Liver (tissue), 9 donors: ENCODE results near the gene DPM1. TPM values are rescaled to one million over a fixed set of nuclear protein-coding genes. Genes with fewer than 3 reads are reported as not detected.

Source experiments
- DNase-seq: peaks from one replicate; pipeline ENCODE4 v3.0.0-alpha.2; 2017; ENCODE audit warnings: low spot score
- H3K27ac ChIP-seq, 2 donors: one replicate each; pipeline ENCODE4 v1.7.0; 2013; ENCODE audit warnings: inconsistent platforms in 2 of 2, low read length in 2 of 2, control low read depth in 1 of 2, low read depth in 1 of 2, mild to moderate bottlenecking in 1 of 2
- H3K27me3 ChIP-seq, 4 donors: one replicate each; pipeline versions ENCODE4 v1.6.1 to v1.7.0; 2013; ENCODE audit warnings: low read length in 3 of 4, inconsistent platforms in 1 of 4, mild to moderate bottlenecking in 1 of 4, moderate library complexity in 1 of 4; ENCODE audit not compliant: control insufficient read depth in 4 of 4, insufficient read depth in 4 of 4
- H3K36me3 ChIP-seq, 4 donors: one replicate each; pipeline versions ENCODE4 v1.6.1 to v1.7.0; 2013; ENCODE audit warnings: low read length in 3 of 4, mild to moderate bottlenecking in 3 of 4, low read depth in 1 of 4, moderate library complexity in 1 of 4; ENCODE audit not compliant: control insufficient read depth in 4 of 4, insufficient read depth in 3 of 4
- H3K4me1 ChIP-seq, 4 donors: one replicate each; pipeline versions ENCODE4 v1.6.1 to v1.7.0; 2013; ENCODE audit warnings: low read length in 3 of 4, mild to moderate bottlenecking in 3 of 4, moderate library complexity in 1 of 4; ENCODE audit not compliant: control insufficient read depth in 4 of 4, insufficient read depth in 4 of 4
- H3K4me3 ChIP-seq, 3 donors: one replicate each; pipeline versions ENCODE4 v1.6.1 to v1.7.0; 2013; ENCODE audit warnings: low read length in 3 of 3, control low read depth in 1 of 3, low read depth in 1 of 3, mild to moderate bottlenecking in 1 of 3
- H3K9ac ChIP-seq, 2 donors: one replicate each; pipeline ENCODE4 v1.7.0; 2013; ENCODE audit warnings: low read length in 2 of 2, mild to moderate bottlenecking in 2 of 2, moderate library complexity in 2 of 2, control low read depth in 1 of 2, low read depth in 1 of 2
- H3K9me3 ChIP-seq, 4 donors: one replicate each; pipeline versions ENCODE4 v1.6.1 to v1.7.0; 2013; ENCODE audit warnings: low read length in 3 of 4; ENCODE audit not compliant: control insufficient read depth in 4 of 4
- ATF3 ChIP-seq: IDR thresholded peaks from 2 replicates; pipeline ENCODE4 v1.6.1; 2016; ENCODE audit warnings: antibody characterized with exemption
- CTCF ChIP-seq: fragments of 150-350 bp; IDR thresholded peaks from 2 replicates; pipeline ENCODE4 v1.5.1; 2017; ENCODE audit warnings: improper control_type of control experiment, low read depth, low read length; ENCODE audit not compliant: missing input control
- EGR1 ChIP-seq, 2 donors: IDR thresholded peaks; 2 replicates each; pipeline ENCODE4 v1.6.1; 2016 to 2018; ENCODE audit warnings: antibody characterized with exemption in 2 of 2, low read depth in 2 of 2
- FOXA1 ChIP-seq: IDR thresholded peaks from 2 replicates; pipeline ENCODE4 v1.6.1; 2016; ENCODE audit warnings: antibody characterized with exemption
- FOXA2 ChIP-seq: IDR thresholded peaks from 2 replicates; pipeline ENCODE4 v1.6.1; 2016; ENCODE audit warnings: antibody characterized with exemption
- GABPA ChIP-seq, 2 donors: IDR thresholded peaks in 1 of 2; conservative IDR thresholded peaks in 1 of 2; 2 replicates each; pipeline ENCODE4 v1.6.1; 2016; ENCODE audit warnings: antibody characterized with exemption in 2 of 2, mild to moderate bottlenecking in 1 of 2, moderate library complexity in 1 of 2
- HNF4A ChIP-seq, 2 donors: conservative IDR thresholded peaks; 2 replicates each; pipeline ENCODE4 v1.6.1; 2016; ENCODE audit warnings: antibody characterized with exemption in 2 of 2, mild to moderate bottlenecking in 2 of 2
- HNF4G ChIP-seq: IDR thresholded peaks from 2 replicates; pipeline ENCODE4 v1.6.1; 2016; ENCODE audit warnings: antibody characterized with exemption
- JUND ChIP-seq, 2 donors: IDR thresholded peaks; 2 replicates each; pipeline ENCODE4 v1.6.1; 2016; ENCODE audit warnings: antibody characterized with exemption in 2 of 2
- NR2F2 ChIP-seq: IDR thresholded peaks from 2 replicates; pipeline ENCODE4 v1.6.1; 2016; ENCODE audit warnings: antibody characterized with exemption
- RAD21 ChIP-seq, 2 donors: IDR thresholded peaks; 2 replicates each; pipeline ENCODE4 v1.6.1; 2016; ENCODE audit warnings: antibody characterized with exemption in 2 of 2, mild to moderate bottlenecking in 2 of 2
- REST ChIP-seq: IDR thresholded peaks from 2 replicates; pipeline ENCODE4 v1.6.1; 2016; ENCODE audit warnings: antibody characterized with exemption, mild to moderate bottlenecking
- RXRA ChIP-seq, 2 donors: IDR thresholded peaks; 2 replicates each; pipeline ENCODE4 v1.6.1; 2017 to 2018; ENCODE audit warnings: antibody characterized with exemption in 2 of 2, mild to moderate bottlenecking in 1 of 2
- SP1 ChIP-seq: IDR thresholded peaks from 2 replicates; pipeline ENCODE4 v1.6.1; 2018; ENCODE audit warnings: antibody characterized with exemption, mild to moderate bottlenecking
- TAF1 ChIP-seq: conservative IDR thresholded peaks from 2 replicates; pipeline ENCODE4 v1.6.1; 2016; ENCODE audit warnings: antibody characterized with exemption, mild to moderate bottlenecking
- YY1 ChIP-seq: IDR thresholded peaks from 2 replicates; pipeline ENCODE4 v1.6.1; 2016; ENCODE audit warnings: antibody characterized with exemption, mild to moderate bottlenecking
- ZBTB33 ChIP-seq: IDR thresholded peaks from 2 replicates; pipeline ENCODE4 v1.6.1; 2016; ENCODE audit warnings: antibody characterized with exemption
- WGBS: extraction: QIAGEN DNeasy Blood & Tissue Kit; methylation state at CpG from one replicate; pipeline ENCODE4 v1.1.7; 2013; 5-methylcytosine and 5-hydroxymethylcytosine counted together
- polyA plus RNA-seq, 2 donors: library from polyadenylated mRNA; stranded (reverse) in 1 of 2; unstranded in 1 of 2; fragments of 200-250 nt in 1 of 2; fragments of >200 nt in 1 of 2; fragmentation: Nextera tagmentation in 1 of 2; extraction: Ambion mirVana in 1 of 2; gene quantifications; one replicate each; pipeline versions ENCODE4 v1.2.1 to v1.2.3, GENCODE V29; 2013 to 2015
- total RNA-seq, 2 donors: library from RNA; depleted of rRNA; stranded (reverse); fragments of >200 nt; gene quantifications; one replicate each; pipeline ENCODE4 v1.2.3, GENCODE V29; 2014
- TF ChIP-seq, protein P1 (sequence below): IDR thresholded peaks from 2 replicates; pipeline ENCODE4 v1.6.1; 2016; ENCODE audit warnings: antibody characterized with exemption
- donor health status: healthy.
- donor health status: healthy.
- donor health status: healthy.
- donor health status: healthy.
- donor health status: healthy.

The DPM1 gene
- total and polyA plus RNA-seq, 4 donors = 27.2 to 42.6 (median 35.2) TPM

- peaks cover 4 to 57% (median 43%) of the 10 kb centered on the region in 4 donors for H3K36me3 ChIP-seq
- peaks cover 0 to 6% (median under 1%) of the 10 kb centered on the region in 4 donors for H3K4me1 ChIP-seq
- H3K4me3 ChIP-seq = no peak overlapping the region
- no peak for DNase-seq
- no peaks in the 10 kb centered on the region for H3K27me3 ChIP-seq
- no peaks in the 10 kb centered on the region for H3K9me3 ChIP-seq
- 97% methylated on average over 7 of the region's 7 CpGs for WGBS
- no peak overlapping the region for H3K27ac ChIP-seq
- H3K9ac ChIP-seq = no peak overlapping the region
- TF ChIP-seq, protein P1, sequence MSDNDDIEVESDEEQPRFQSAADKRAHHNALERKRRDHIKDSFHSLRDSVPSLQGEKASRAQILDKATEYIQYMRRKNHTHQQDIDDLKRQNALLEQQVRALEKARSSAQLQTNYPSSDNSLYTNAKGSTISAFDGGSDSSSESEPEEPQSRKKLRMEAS = no peak
- TF ChIP-seq EGR1 (IDR thresholded peaks at IDR 0.05; ENCODE audit: low read depth in 2 of 2) = no peak
- no peak for TF ChIP-seq GABPA (IDR thresholded peaks at IDR 0.05 in 1 of 2, conservative IDR thresholded peaks at IDR 0.05 in 1 of 2)
- no peak for TF ChIP-seq YY1
- TF ChIP-seq TAF1 = no peak
- no peak for TF ChIP-seq FOXA1
- no peak for TF ChIP-seq ATF3
- no peak for TF ChIP-seq HNF4A (conservative IDR thresholded peaks at IDR 0.05)
- no peak for TF ChIP-seq RXRA (IDR thresholded peaks at IDR 0.05)
- no peak for TF ChIP-seq SP1
- no peak for TF ChIP-seq HNF4G
- TF ChIP-seq NR2F2 = no peak
- TF ChIP-seq JUND (IDR thresholded peaks at IDR 0.05) = no peak
- no peak for TF ChIP-seq ZBTB33
- TF ChIP-seq RAD21 (IDR thresholded peaks at IDR 0.05) = no peak
- no peak for TF ChIP-seq FOXA2
- TF ChIP-seq REST = no peak
- TF ChIP-seq CTCF = no peak
These were observed 64.7 kb downstream of the DPM1 start for GRCh38 chr20:50893620-50894019.
